Measurements from ENCODE around the gene PPM1L. TPM values are rescaled to one million over a fixed set of nuclear protein-coding genes. Genes with fewer than 3 reads are reported as not detected.

PPM1L gene
- total RNA-seq, 1 experiment from 2014 or later = 1.1 TPM

DNA sequence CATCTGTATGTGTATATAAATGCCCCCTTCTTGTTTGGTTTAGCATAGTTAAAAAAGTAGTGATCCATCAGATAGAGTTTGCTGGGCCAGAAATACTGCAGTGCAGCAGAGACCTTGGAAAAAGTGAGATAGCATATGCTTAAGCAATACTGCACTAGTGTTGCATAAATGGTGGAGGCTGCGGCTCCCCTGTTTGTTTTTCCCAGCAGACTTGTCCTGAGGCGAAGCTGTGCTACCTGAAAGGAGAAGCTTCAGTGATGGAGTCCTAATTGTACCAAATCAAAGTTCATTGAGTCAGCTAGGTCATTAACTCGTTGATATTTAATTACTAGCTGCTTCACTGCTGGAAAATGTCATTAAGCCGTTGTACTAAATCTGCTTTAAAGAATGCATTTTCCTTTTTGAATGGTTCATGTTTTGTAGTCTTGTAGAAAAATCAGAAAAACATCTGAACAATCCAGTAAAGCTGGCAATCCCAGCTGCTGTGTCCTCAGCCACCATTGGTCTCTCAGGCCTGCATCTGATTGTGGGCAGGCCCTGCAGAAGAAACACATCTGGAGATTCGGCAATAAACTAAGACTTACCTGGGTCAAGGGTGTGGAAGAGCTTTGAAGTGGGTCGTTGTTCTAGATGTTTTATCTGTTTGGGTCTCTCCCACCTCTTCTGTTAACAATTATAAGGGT lies 179.5 kb downstream of the PPM1L start:
- no peak for DNase-seq (ENCODE audit: low read depth, low spot score)
- in situ Hi-C loops (cut with HindIII; ENCODE audit: low pct_unique_long_range_greater_than_20kb, low sequenced_read_pairs) = no loop called here

DNA sequence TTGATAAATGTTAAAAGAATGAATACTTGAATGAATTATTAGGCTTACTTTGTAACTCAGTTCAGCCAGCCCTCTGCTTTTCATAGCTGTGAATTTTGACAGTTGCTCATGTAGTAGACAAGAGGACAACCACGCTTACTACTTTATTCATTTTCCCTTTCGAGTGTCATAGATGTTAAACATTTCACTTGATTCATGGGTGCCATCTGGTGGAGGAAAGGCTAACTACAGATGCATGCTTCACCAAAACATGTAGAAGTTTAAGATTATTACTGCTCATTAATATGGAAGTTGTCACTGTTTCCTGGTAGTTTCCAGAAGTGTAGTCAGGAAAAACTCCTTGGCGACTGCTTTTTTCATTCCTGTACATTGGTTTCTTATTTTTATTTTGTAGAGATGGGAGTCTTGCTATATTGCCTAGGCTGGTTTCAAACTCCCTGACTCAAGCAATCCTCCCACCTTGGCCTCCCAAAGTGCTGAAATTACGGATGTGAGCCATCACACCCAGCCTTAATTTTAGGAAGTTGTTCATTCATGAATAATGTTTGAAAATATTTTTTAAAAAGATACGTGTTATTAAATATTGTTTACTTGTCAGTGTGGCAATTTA lies 186.0 kb downstream of the PPM1L start:
- in situ Hi-C loops (cut with HindIII; ENCODE audit: low pct_unique_long_range_greater_than_20kb, low sequenced_read_pairs) = no loop called here

DNA sequence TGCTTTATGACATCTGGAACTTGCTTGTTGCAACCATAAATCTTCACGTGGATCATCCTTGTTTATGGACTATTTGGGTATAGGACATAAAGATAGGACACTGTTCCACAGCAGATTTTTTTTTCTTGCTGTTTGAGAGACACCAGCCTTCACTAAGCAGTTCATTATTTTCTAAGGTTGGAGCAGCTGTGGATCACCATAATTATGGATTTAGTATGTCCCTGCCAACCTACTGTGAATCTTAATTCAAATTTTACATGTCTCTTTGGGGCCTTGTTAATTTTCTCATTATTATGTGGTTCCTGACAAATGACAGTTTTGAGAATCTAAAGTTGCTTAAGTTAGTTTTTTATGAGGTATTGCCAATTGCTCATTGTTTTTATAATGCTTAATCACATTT lies 188.0 kb downstream of the PPM1L start:
- in situ Hi-C loops (cut with HindIII; ENCODE audit: low pct_unique_long_range_greater_than_20kb, low sequenced_read_pairs) = no loop called here
- no peak for DNase-seq (ENCODE audit: low read depth, low spot score)

More for the DNA sequence above, 186.0 kb downstream of the PPM1L start:
- peak; percentile 82 for DNase-seq (ENCODE audit: low read depth, low spot score)

DNA sequence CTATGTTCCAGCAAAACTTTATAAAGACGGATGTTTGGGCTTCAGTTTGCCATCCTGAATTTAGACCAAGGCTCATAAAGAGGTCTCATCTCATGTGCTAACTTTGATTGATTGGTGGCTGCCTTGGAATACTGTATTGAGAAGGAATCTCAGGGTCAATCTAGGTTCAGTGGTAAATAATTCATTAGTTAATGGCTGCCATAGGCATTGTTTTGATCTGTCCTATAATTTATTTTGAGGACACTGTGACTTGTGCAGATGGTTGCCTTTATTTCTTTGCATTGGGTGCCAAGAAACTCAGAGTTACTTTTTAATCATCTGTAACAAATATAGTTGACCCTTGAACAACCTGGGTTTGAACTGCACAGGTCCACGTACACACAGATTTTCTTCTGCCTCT lies 189.3 kb downstream of the PPM1L start:
- no peak for DNase-seq (ENCODE audit: low read depth, low spot score)
- in situ Hi-C loops (cut with HindIII; ENCODE audit: low pct_unique_long_range_greater_than_20kb, low sequenced_read_pairs) = no loop called here

DNA sequence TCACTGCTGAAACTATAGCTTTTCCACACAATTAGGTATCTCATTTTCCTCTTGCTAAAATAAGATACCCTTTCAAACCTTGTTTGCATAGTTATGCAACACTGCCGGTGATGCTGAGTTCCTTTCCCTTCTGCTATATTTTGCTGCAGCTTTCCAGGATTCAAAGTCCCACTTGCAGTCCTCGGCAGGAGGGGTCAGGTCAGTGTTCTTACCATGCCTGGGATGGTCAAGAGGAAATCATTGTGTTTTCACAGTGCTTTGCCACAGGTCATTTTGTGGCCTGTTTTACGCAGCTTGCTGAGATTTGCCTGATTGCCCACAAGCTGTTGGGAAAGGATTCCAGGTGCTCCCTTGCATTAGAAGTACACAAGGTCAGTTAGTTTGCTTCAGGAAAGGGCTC lies 192.2 kb downstream of the PPM1L start:
- in situ Hi-C loops (cut with HindIII; ENCODE audit: low pct_unique_long_range_greater_than_20kb, low sequenced_read_pairs) = no loop called here
- no peak for DNase-seq (ENCODE audit: low read depth, low spot score)

DNA sequence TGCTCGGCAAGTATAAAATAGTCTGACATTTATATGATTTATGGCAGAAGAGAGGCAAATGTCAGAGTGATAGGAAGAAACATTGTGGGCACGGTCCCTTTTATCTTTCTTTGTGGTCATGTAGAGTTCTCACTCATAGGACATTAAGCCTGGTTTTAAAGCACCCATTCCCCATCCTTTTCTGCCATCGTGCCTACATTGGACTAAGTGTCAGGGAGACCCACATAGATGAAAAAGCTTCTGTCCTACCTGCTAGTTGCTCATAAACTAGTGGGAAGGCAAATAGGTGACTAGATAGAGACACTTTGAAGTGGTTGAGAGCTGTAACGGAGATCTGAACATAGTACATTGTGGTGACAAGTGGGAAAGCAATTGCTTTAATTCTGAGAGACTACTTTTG lies 193.4 kb downstream of the PPM1L start:
- no peak for DNase-seq (ENCODE audit: low read depth, low spot score)
- in situ Hi-C loops (cut with HindIII; ENCODE audit: low pct_unique_long_range_greater_than_20kb, low sequenced_read_pairs) = no loop called here

DNA sequence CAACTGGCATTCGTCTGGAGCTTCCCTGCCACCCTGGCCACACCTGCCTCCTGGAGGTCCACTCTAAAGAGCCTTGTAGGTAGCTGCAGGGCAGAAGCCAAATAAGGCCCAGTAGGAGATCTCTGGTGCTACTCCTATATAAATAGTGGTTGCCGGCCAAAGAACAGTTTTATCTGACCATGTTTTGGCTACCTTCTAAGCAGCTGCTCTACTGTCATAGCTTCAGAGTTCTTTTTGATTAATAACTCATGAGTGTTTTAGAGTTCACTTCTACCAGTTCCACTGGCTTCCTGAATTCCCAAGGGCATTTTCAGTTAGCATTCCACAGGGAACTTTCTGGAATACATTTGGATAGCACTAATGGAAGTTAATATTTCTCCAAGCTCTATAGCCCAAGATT lies 194.5 kb downstream of the PPM1L start:
- no peak for DNase-seq (ENCODE audit: low read depth, low spot score)
- in situ Hi-C loops (cut with HindIII; ENCODE audit: low pct_unique_long_range_greater_than_20kb, low sequenced_read_pairs) = no loop called here

DNA sequence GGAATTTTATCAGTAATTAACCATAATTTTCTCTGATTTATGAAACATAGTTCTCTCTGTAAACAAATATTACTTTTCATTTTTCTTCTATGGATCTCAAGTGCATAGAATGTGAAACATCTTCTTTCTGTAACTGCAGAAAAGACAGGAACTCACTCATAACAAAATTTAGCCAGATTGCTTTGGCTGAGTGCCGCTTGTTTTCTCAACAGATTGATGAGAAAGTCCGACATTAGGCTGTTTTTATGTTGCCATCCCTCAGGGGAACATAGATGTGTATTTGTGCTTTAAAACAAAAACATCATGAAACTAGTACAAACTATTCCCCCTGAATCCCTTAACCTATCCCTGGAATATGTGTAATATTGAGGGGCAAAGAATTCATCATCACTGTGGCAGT lies 194.9 kb downstream of the PPM1L start:
- in situ Hi-C loops (cut with HindIII; ENCODE audit: low pct_unique_long_range_greater_than_20kb, low sequenced_read_pairs) = no loop called here
- no peak for DNase-seq (ENCODE audit: low read depth, low spot score)

DNA sequence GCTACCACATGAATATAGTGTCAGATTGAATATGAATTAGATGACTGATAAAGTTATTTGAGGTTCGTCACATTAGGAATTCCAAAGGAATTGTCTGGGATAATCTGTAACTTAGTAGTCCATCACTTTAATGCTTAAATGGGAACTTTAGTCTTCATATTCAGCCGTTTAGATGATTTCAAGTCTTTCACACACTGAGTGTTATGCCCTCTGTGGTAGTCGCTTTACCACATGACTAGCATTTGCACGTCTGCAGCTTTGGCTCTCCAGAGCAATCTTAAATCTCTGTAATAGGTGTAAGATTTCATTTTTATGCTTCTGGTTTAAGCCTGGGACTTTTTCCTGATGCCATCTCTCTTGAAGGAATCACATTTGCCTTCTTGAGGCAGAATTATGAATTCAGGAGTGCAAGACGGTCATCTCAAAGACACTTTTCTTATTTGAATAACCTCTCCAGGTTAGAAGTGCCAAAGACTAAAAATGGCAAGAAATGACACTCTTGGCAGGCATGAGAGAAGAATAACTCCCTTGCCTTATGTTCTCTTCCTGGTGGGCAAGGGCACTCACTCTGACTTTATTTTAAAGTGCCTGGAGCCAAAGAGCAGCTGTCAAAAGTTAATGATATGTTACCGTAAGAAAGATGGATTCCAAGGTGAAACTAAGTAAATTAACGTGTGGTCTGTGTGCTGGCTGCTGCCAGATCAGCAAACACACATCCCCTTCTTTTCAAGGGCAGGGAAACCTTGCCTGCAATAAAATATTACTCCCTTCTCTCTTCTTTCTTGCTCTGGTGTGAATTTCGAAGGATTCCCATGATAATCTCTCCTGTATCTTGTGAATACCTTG lies 195.8 kb downstream of the PPM1L start:
- no peak for DNase-seq (ENCODE audit: low read depth, low spot score)
- in situ Hi-C loops (cut with HindIII; ENCODE audit: low pct_unique_long_range_greater_than_20kb, low sequenced_read_pairs) = no loop called here

DNA sequence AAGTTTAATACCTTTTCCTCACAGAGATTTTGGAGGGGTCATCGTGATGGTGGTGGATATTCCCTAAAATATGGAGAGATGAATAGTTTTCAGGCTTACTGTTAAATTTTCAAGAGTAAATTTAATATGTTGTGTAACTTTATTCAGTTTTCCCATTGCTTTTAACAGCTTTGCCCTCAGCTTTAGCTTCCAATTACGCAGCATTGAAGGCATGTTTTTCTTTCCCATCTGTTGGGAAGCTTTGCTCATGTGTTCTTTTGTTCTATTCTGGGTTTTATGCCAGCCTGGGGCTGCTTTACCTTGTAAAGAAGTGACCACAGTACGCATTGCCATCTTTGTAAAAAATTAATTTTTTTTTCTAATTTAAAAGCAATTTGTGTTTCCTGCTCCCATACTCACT lies 197.7 kb downstream of the PPM1L start:
- no peak for DNase-seq (ENCODE audit: low read depth, low spot score)
- in situ Hi-C loops (cut with HindIII; ENCODE audit: low pct_unique_long_range_greater_than_20kb, low sequenced_read_pairs) = no loop called here

DNA sequence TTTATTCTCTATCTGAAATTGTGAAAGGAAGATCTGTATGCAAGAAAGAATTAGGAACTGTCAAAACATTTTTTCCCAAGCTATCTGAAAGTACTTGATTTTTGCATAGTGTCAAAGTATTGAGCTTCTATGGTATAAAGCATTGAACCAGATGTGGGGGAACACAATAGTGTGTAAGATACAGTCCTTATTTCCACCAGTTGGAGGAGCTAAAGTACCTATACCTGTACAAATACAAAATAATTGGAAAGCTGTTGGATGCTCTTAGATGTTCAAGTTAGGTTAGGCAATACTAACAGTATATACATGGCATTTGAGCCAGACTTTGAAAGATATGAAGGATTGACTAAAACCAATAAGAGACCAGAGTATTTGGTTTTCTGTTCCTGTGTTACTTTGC lies 200.8 kb downstream of the PPM1L start:
- in situ Hi-C loops (cut with HindIII; ENCODE audit: low pct_unique_long_range_greater_than_20kb, low sequenced_read_pairs) = no loop called here
- peak; percentile 19 for DNase-seq (ENCODE audit: low read depth, low spot score)

DNA sequence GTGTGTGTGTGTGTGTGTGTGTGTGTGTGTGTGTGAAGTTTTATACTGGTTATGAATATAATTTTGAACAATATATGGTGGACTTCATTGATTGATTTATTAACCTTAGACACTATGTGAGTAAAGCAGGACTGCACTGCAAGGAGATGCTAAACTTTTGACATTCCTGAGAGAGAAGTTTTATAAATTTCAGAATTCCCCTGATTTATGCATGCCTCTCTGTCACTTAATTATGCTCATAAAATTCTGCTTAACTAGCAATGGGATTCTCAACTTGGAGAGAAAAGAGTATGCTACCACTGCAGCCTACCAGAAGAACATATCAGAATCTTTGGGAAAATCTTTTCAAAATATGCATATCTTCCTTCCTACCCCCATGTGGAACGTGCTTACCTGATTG lies 204.5 kb downstream of the PPM1L start:
- no peak for DNase-seq (ENCODE audit: low read depth, low spot score)
- in situ Hi-C loops (cut with HindIII; ENCODE audit: low pct_unique_long_range_greater_than_20kb, low sequenced_read_pairs) = no loop called here

DNA sequence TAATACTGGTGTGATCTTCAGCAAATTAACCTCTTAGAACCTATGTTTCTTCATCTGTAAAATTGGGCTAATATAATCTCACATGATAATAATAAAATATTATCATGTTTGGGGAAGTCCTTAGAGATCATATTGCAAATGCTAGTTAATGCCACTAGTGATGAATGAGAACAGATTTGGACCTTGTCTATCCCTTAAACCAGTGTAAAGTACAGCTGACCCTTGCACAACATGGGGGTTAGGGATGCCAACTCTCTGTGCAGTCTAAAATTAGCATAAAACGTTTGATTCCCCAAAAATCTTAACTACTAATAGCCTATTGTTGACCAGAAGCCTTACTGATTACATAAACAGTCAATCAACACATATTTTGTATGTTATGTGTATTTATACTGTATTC lies 207.9 kb downstream of the PPM1L start:
- in situ Hi-C loops (cut with HindIII; ENCODE audit: low pct_unique_long_range_greater_than_20kb, low sequenced_read_pairs) = no loop called here
- DNase-seq (ENCODE audit: low read depth, low spot score) = no peak

DNA sequence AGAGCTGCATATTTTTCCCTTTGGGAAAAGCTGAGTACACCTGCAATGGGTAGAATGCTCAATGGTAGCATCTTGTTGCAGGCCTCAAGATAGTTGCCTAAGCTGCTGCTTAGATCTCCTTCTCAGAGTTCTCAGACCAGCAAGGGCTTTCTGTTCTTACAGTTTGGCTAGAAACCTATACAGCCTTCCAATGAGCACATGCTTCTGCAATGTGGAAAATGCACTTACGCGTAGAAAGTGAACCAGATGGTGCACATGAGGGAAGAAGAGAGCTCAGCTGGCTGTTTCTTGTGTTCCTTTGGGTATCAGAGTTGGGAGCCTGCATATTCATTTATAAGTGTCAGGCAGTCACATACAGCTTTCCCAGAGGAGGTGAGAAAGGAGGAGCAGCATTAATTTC lies 212.7 kb downstream of the PPM1L start:
- in situ Hi-C loops (cut with HindIII; ENCODE audit: low pct_unique_long_range_greater_than_20kb, low sequenced_read_pairs) = no loop called here

DNA sequence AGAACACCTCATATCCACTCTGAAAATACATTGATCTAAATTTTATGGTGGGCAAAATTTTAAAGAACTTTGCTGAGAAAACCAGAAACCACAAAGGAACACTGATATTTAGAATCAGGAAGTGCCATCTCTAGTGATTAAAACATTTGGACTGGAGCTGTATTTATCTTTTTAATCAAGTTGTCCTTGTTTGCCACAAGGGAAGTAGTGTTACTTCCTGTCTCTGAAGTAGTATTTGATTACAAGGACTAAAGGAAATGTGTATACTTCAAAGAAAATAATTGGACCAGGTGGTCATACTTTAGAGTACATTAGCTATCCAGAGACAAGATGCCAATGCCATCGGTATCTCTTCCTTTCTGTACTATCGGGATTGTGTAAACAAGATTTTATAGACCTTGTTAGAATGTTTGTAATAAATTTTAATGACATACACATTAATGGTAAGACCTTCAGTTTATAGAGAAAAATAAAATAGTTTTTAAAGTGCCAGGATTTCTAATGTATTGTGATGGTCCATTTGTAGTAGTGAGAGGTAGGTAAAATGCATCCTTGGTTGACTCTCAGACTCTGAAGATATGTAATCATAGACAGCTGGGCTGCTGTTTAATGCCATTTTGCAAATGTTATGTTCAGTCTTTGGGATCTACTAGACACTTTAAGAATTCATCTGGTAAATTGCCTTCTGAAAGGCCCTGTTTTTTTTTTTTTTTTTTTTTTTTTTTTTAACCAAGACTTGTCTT lies 217.2 kb downstream of the PPM1L start:
- no peak for DNase-seq (ENCODE audit: low read depth, low spot score)
- in situ Hi-C loops (cut with HindIII; ENCODE audit: low pct_unique_long_range_greater_than_20kb, low sequenced_read_pairs) = no loop called here

More for the DNA sequence above, 212.7 kb downstream of the PPM1L start:
- DNase-seq (ENCODE audit: low read depth, low spot score) = no peak

DNA sequence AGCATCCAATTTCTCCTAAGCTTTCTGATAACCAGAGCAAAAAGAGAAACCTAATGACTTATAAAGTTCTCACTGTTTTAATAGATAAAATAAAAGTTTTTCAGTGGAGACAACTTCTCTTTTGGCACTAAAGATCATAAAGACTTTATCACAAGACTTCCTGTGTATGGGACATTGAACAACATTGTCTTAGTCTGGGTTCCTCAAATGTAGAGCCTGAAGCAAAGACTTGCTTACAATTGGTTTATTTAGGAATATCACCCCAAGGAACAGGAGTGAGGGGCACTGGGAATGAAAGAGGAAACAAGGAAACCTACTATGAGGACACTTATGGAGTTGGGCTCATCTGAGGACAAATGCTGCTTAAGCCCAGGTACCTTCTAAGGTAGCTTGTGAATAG lies 221.7 kb downstream of the PPM1L start:
- in situ Hi-C loops (cut with HindIII; ENCODE audit: low pct_unique_long_range_greater_than_20kb, low sequenced_read_pairs) = no loop called here

DNA sequence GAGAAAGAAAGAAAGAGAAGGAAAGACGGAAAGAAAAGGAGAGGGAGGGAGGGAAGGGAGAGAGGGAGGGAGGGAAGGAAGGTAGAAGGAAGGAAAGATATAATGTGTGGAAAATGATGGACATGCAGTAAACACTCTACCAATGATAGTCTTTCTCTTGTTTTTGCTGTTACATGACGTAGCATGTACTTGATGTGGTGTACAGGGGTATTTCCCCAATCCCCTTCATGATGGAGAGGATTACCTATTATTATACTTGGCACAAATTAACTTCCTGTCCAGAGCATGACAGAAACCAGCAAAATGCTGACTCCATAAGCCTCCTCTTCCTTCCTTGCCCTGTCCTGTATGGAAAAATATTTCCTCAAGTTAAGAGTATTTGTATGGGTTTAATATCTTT lies 224.7 kb downstream of the PPM1L start:
- DNase-seq (ENCODE audit: low read depth, low spot score) = no peak
- in situ Hi-C loops (cut with HindIII; ENCODE audit: low pct_unique_long_range_greater_than_20kb, low sequenced_read_pairs) = no loop called here

More for the DNA sequence above, 221.7 kb downstream of the PPM1L start:
- DNase-seq (ENCODE audit: low read depth, low spot score) = no peak

Measured in SK-MEL-5 (cell line).